DLD1 (cell line): ENCODE measurements around the gene TPM2.
"Not testable (repeated sequence)": the region's sequence is repeated elsewhere in the genome, so short reads cannot be mapped to it uniquely, and the experiment has no call there.

Experiments
- in situ Hi-C: cut with HindIII; loops from 2 replicates; pipeline ENCODE4 v1.10.0; 2017; ENCODE audit warnings: low sequenced_read_pairs

Gene TPM2

GRCh38 chr9:35656831-35657545 lies 32.7 kb downstream of the TPM2 start:
- in situ Hi-C loops, result no loop called here

GRCh38 chr9:35656348-35656747 lies 33.4 kb downstream of the TPM2 start:
- in situ Hi-C loops, result no loop called here

GRCh38 chr9:35653611-35654010 lies 36.1 kb downstream of the TPM2 start:
- in situ Hi-C loops, result no loop called here

- in situ Hi-C loops, result no loop called here
Measured at GRCh38 chr9:35652829-35653209, 36.9 kb downstream of the TPM2 start.

- in situ Hi-C loops, result no loop called here
Measured at GRCh38 chr9:35651956-35652828, 37.5 kb downstream of the TPM2 start.

GRCh38 chr9:35650341-35651158 lies 39.2 kb downstream of the TPM2 start, which contains the start of gene SIT1:
SIT1 (minus strand) TSS chr9:35650931; CDS start chr9:35650853, 78 bp downstream.
- in situ Hi-C loops, result no loop called here

- in situ Hi-C loops, result no loop called here
Measured at GRCh38 chr9:35649431-35650340, 40.0 kb downstream of the TPM2 start.

- in situ Hi-C loops, result no loop called here
Measured at GRCh38 chr9:35646533-35647265, 43.0 kb downstream of the TPM2 start.

GRCh38 chr9:35646153-35646532 lies 43.6 kb downstream of the TPM2 start:
- in situ Hi-C loops, result no loop called here

- in situ Hi-C loops, result not testable (repeated sequence)
Measured at GRCh38 chr9:35645736-35646135, 44.0 kb downstream of the TPM2 start.

GRCh38 chr9:35643046-35643445 lies 46.7 kb downstream of the TPM2 start:
- in situ Hi-C loops, result no loop called here

- in situ Hi-C loops, result not testable (repeated sequence)
Measured at GRCh38 chr9:35641478-35641877, 48.2 kb downstream of the TPM2 start.

GRCh38 chr9:35640431-35640830 lies 49.3 kb downstream of the TPM2 start:
- in situ Hi-C loops, result not testable (repeated sequence)

GRCh38 chr9:35639631-35640030 lies 50.1 kb downstream of the TPM2 start:
- in situ Hi-C loops, result no loop called here

GRCh38 chr9:35639225-35639624 lies 50.5 kb downstream of the TPM2 start:
- in situ Hi-C loops, result not testable (repeated sequence)

- in situ Hi-C loops, result not testable (repeated sequence)
Measured at GRCh38 chr9:35638751-35639150, 51.0 kb downstream of the TPM2 start.

GRCh38 chr9:35637427-35637955 lies 52.2 kb downstream of the TPM2 start:
- in situ Hi-C loops, result not testable (repeated sequence)

GRCh38 chr9:35636877-35637246 lies 52.9 kb downstream of the TPM2 start:
- in situ Hi-C loops, result not testable (repeated sequence)

GRCh38 chr9:35636135-35636876 lies 53.4 kb downstream of the TPM2 start:
- in situ Hi-C loops, result no loop called here
